NCI-H187 (cell line): Measurements from ENCODE around the gene ANKRD33B.
"Not testable (repeated sequence)": the region's sequence is repeated elsewhere in the genome, so short reads cannot be mapped to it uniquely, and the experiment has no call there.

ENCODE experiments used
- DNase-seq, 2 experiments: peaks; one replicate each; lab custom pipeline; 2025; lab: John Stamatoyannopoulos, UW

Gene ANKRD33B

GRCh38 chr5:10637944-10638343, 74.1 kb downstream of the ANKRD33B start:
- DNase-seq: no peak

GRCh38 chr5:10638723-10639122, 74.9 kb downstream of the ANKRD33B start:
- not testable (repeated sequence) for DNase-seq

- DNase-seq: no peak
Measured at GRCh38 chr5:10639846-10640368, 76.0 kb downstream of the ANKRD33B start.

- no peak for DNase-seq
Measured at GRCh38 chr5:10642367-10642766, 78.5 kb downstream of the ANKRD33B start.

- no peak for DNase-seq
Measured at GRCh38 chr5:10644192-10644591, 80.3 kb downstream of the ANKRD33B start.

- DNase-seq: no peak
Measured at GRCh38 chr5:10645146-10645545, 81.3 kb downstream of the ANKRD33B start.

- no peak for DNase-seq
Measured at GRCh38 chr5:10645671-10646070, 81.8 kb downstream of the ANKRD33B start.

GRCh38 chr5:10647640-10648039, 83.8 kb downstream of the ANKRD33B start:
- DNase-seq: no peak

GRCh38 chr5:10648806-10649665, 85.2 kb downstream of the ANKRD33B start:
- no peak for DNase-seq

- no peak for DNase-seq
Measured at GRCh38 chr5:10649666-10650380, 86.0 kb downstream of the ANKRD33B start.

- DNase-seq: no peak
Measured at GRCh38 chr5:10652151-10652550, 88.3 kb downstream of the ANKRD33B start.

- no peak for DNase-seq
Measured at GRCh38 chr5:10652606-10653005, 88.7 kb downstream of the ANKRD33B start.

- no peak for DNase-seq
Measured at GRCh38 chr5:10653043-10653442, 89.2 kb downstream of the ANKRD33B start.

- DNase-seq: no peak
Measured at GRCh38 chr5:10653751-10654400, 90.0 kb downstream of the ANKRD33B start.

GRCh38 chr5:10654566-10654965, 90.7 kb downstream of the ANKRD33B start:
- no peak for DNase-seq

GRCh38 chr5:10655161-10655971, 91.5 kb downstream of the ANKRD33B start:
- no peak for DNase-seq

- DNase-seq: no peak
Measured at GRCh38 chr5:10655972-10656830, 92.3 kb downstream of the ANKRD33B start.

- DNase-seq: no peak
Measured at GRCh38 chr5:10658265-10658664, 94.4 kb downstream of the ANKRD33B start.

GRCh38 chr5:10660135-10660534, 96.3 kb downstream of the ANKRD33B start:
- DNase-seq: no peak

- no peak for DNase-seq
Measured at GRCh38 chr5:10660720-10661387, 97.0 kb downstream of the ANKRD33B start.
